Stimulated activated CD4-positive, alpha-beta T cell treated with anti-CD3 and anti-CD28 coated beads, Interleukin-1b, Interleukin-23, amount 100 ng/mL, for 24 hours (primary cell): Measurements from ENCODE around the gene CLCN3.
"Not testable (repeated sequence)": the region's sequence is repeated elsewhere in the genome, so short reads cannot be mapped to it uniquely, and the experiment has no call there.

Experiments used
- DNase-seq, 4 experiments: peaks; one replicate each; pipeline ENCODE4 v3.0.0-alpha.2; 2020; ENCODE audit warnings: low read depth in 4 of 4, low spot score in 1 of 4

Gene CLCN3

GRCh38 chr4:169690787-169691186 lies 70.4 kb downstream of the CLCN3 start:
- DNase-seq = no peak

- no peak for DNase-seq
These were observed 78.0 kb downstream of the CLCN3 start for GRCh38 chr4:169698331-169698730.

- DNase-seq = no peak
These were observed 87.7 kb downstream of the CLCN3 start for GRCh38 chr4:169707958-169708643.

GRCh38 chr4:169715826-169716225 lies 95.4 kb downstream of the CLCN3 start:
- DNase-seq = no peak

- DNase-seq = no peak
These were observed 96.3 kb downstream of the CLCN3 start for GRCh38 chr4:169716677-169717076.

- no peak for DNase-seq
These were observed 100.2 kb downstream of the CLCN3 start for GRCh38 chr4:169720529-169720928.

GRCh38 chr4:169723207-169723965 lies 103.0 kb downstream of the CLCN3 start:
- DNase-seq = no peak

GRCh38 chr4:169724260-169724659 lies 103.9 kb downstream of the CLCN3 start:
- no peak for DNase-seq

GRCh38 chr4:169727616-169728015 lies 107.2 kb downstream of the CLCN3 start:
- no peak for DNase-seq

GRCh38 chr4:169730564-169730963 lies 110.2 kb downstream of the CLCN3 start:
- DNase-seq = no peak

- DNase-seq = not testable (repeated sequence)
These were observed 118.2 kb downstream of the CLCN3 start for GRCh38 chr4:169738604-169739003.

- DNase-seq = no peak
These were observed 121.2 kb downstream of the CLCN3 start for GRCh38 chr4:169741569-169741968.

- no peak for DNase-seq
These were observed 124.2 kb downstream of the CLCN3 start for GRCh38 chr4:169744601-169745000.

GRCh38 chr4:169745291-169745690 lies 124.9 kb downstream of the CLCN3 start:
- no peak for DNase-seq

- DNase-seq = peak in 1 of 4 experiments; percentile 4
These were observed 136.7 kb downstream of the CLCN3 start for GRCh38 chr4:169756971-169757574.

GRCh38 chr4:169757575-169758184 lies 137.3 kb downstream of the CLCN3 start, which contains the start of gene HPF1:
TSS of gene HPF1 (minus strand) at chr4:169757944. CDS start at chr4:169757877, 67 bp downstream.
- peak; percentile 88 to 96 (median 94) for DNase-seq

- no peak for DNase-seq
These were observed 138.1 kb downstream of the CLCN3 start for GRCh38 chr4:169758401-169758962.

GRCh38 chr4:169761846-169762245 lies 141.5 kb downstream of the CLCN3 start:
- DNase-seq = no peak

- DNase-seq = no peak
These were observed 145.5 kb downstream of the CLCN3 start for GRCh38 chr4:169765835-169766234.

GRCh38 chr4:169766741-169767140 lies 146.4 kb downstream of the CLCN3 start:
- DNase-seq = no peak

GRCh38 chr4:169768385-169768784 lies 148.0 kb downstream of the CLCN3 start:
- DNase-seq = no peak
